C4-2B (cell line): ENCODE measurements around the gene KIF4B.

ENCODE experiments used
- ZFX ChIP-seq: fragments of 450-650 bp; IDR thresholded peaks from 2 replicates; pipeline ENCODE4 v1.6.1; 2017
- TF ChIP-seq, protein P1 (sequence below): fragments of 450-650 bp; conservative IDR thresholded peaks from 2 replicates; pipeline ENCODE4 v1.5.1; 2017; ENCODE audit warnings: mild to moderate bottlenecking

DNA sequence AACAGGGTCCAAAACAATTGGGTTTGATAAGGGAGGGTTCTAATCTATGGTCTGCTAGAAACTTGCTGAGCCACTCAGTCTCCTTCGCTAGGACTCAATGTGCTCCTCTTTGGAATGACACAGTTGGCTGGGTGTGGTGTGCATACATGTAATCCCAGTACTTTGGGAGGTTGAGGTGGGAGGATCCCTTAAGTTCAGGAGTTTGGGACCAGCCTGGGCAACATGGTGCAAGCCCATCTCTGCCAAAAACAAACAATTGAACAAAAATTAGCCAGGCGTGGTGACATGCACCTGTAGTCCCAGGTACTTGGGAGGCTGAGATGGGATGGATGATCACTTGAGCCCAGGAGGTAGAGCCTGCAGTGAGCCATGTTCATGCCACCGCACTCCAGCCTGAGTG is 2.7 kb upstream of the KIF4B start:
- TF ChIP-seq, protein P1, sequence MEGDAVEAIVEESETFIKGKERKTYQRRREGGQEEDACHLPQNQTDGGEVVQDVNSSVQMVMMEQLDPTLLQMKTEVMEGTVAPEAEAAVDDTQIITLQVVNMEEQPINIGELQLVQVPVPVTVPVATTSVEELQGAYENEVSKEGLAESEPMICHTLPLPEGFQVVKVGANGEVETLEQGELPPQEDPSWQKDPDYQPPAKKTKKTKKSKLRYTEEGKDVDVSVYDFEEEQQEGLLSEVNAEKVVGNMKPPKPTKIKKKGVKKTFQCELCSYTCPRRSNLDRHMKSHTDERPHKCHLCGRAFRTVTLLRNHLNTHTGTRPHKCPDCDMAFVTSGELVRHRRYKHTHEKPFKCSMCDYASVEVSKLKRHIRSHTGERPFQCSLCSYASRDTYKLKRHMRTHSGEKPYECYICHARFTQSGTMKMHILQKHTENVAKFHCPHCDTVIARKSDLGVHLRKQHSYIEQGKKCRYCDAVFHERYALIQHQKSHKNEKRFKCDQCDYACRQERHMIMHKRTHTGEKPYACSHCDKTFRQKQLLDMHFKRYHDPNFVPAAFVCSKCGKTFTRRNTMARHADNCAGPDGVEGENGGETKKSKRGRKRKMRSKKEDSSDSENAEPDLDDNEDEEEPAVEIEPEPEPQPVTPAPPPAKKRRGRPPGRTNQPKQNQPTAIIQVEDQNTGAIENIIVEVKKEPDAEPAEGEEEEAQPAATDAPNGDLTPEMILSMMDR = no peak
- TF ChIP-seq ZFX = no peak
